ENCODE results near the gene RBBP7. TPM values are rescaled to one million over a fixed set of nuclear protein-coding genes. Genes with fewer than 3 reads are reported as not detected.

The RBBP7 gene
- total and polyA plus RNA-seq, 3 donors from 2014 or later = 206 to 375 (median 311) TPM

GRCh38 chrX:16883487-16883804 lies 13.3 kb upstream of the RBBP7 start:
- H3K4me3 ChIP-seq = no peak overlapping the region
- TF ChIP-seq CTCF (IDR thresholded peaks at IDR 0.05) (no peak), POLR2A (IDR thresholded peaks at IDR 0.05) (no peak)
- peak overlapping the region in 1 of 2 donors; percentile 73 for H3K27ac ChIP-seq
- DNase-seq = no peak
- H3K36me3 ChIP-seq (ENCODE audit: low read depth, missing control alignments) = no peaks in the 10 kb centered on the region
- no peaks in the 10 kb centered on the region for H3K9me3 ChIP-seq
- H3K27me3 ChIP-seq = no peaks in the 10 kb centered on the region
- H3K4me1 ChIP-seq = no peaks in the 10 kb centered on the region
- 41 to 71% methylated on average over 3 of the region's 3 CpGs for WGBS, 2 donors
- intact Hi-C loops (cut with DNase I; ENCODE audit: low total_unique reads) = no loop called here

- Histone ChIP-seq H3K4me3 (peak overlapping the region; percentile 40 to 53), H3K9me3 (no peaks in the 10 kb centered on the region), H3K36me3 (ENCODE audit: low read depth, missing control alignments) (no peaks in the 10 kb centered on the region), H3K27me3 (no peaks in the 10 kb centered on the region), H3K4me1 (no peaks in the 10 kb centered on the region), H3K27ac (peak overlapping the region; percentile 59 to 73)
- DNase-seq = peak; percentile 78
- WGBS, 2 donors = 0% methylated on average over 11 to 27 of the region's 27 CpGs
- no peak for TF ChIP-seq POLR2A (IDR thresholded peaks at IDR 0.05)
- TF ChIP-seq CTCF (IDR thresholded peaks at IDR 0.05) = peak; percentile 43 to 57 (median 52)
- intact Hi-C loops (cut with DNase I; ENCODE audit: low total_unique reads) = no loop called here
Observed at GRCh38 chrX:16882702-16883486, 12.7 kb upstream of the RBBP7 start.

- no peaks in the 10 kb centered on the region for H3K4me1 ChIP-seq
- H3K4me3 ChIP-seq = peak overlapping the region in 1 of 2 donors; percentile 53
- DNase-seq = peak; percentile 64
- TF ChIP-seq POLR2A (IDR thresholded peaks at IDR 0.05) (no peak), CTCF (IDR thresholded peaks at IDR 0.05) (no peak)
- no peaks in the 10 kb centered on the region for H3K36me3 ChIP-seq (ENCODE audit: low read depth, missing control alignments)
- intact Hi-C loops (cut with DNase I; ENCODE audit: low total_unique reads) = no loop called here
- H3K27me3 ChIP-seq = no peaks in the 10 kb centered on the region
- WGBS, 2 donors = 3 to 8% methylated on average over 5 to 6 of the region's 7 CpGs
- H3K9me3 ChIP-seq = no peaks in the 10 kb centered on the region
- H3K27ac ChIP-seq = no peak overlapping the region
Observed at GRCh38 chrX:16882169-16882568, 12.0 kb upstream of the RBBP7 start.

GRCh38 chrX:16876696-16877095 lies 6.5 kb upstream of the RBBP7 start:
- no peak for DNase-seq
- intact Hi-C loops (cut with DNase I; ENCODE audit: low total_unique reads) = no loop called here
- H3K36me3 ChIP-seq (ENCODE audit: low read depth, missing control alignments) = no peaks in the 10 kb centered on the region
- WGBS, 2 donors = 42 to 69% methylated on average over 1 of the region's 1 CpG
- H3K4me1 ChIP-seq = no peaks in the 10 kb centered on the region
- TF ChIP-seq CTCF (IDR thresholded peaks at IDR 0.05) (no peak), POLR2A (IDR thresholded peaks at IDR 0.05) (no peak)
- no peaks in the 10 kb centered on the region for H3K9me3 ChIP-seq
- no peak overlapping the region for H3K4me3 ChIP-seq
- no peak overlapping the region for H3K27ac ChIP-seq
- H3K27me3 ChIP-seq = no peaks in the 10 kb centered on the region
